GM23338 (cell line): Measurements from ENCODE around the gene ANP32E. TPM values are rescaled to one million over a fixed set of nuclear protein-coding genes. Genes with fewer than 3 reads are reported as not detected.

Experiments
- ATAC-seq: fragments of 200-7000 bp; cut with Tn5 transposase; 3 replicates; pipeline ENCODE4 v1.9.1; 2020
- DNase-seq: peaks from one replicate; pipeline ENCODE4 v3.0.0-alpha.2; 2015; ENCODE audit warnings: low spot score
- H2AFZ ChIP-seq: fragments of 200-600 bp; sonication (generic); 2 replicates; pipeline ENCODE4 v1.8.0; 2016; ENCODE audit warnings: antibody characterized with exemption, mild to moderate bottlenecking, moderate library complexity
- H3F3A ChIP-seq: fragments of 200-600 bp; sonication (generic); replicated peaks from 2 replicates; pipeline ENCODE4 v1.8.0; 2017; ENCODE audit warnings: antibody characterized with exemption, mixed run types, low read depth
- H3K27ac ChIP-seq: fragments of 200-600 bp; sonication (generic); 2 replicates; pipeline ENCODE4 v1.6.1; 2016; ENCODE audit warnings: low read depth
- H3K27me3 ChIP-seq: fragments of 200-600 bp; sonication (generic); 2 replicates; pipeline ENCODE4 v1.8.0; 2016; ENCODE audit warnings: mild to moderate bottlenecking, mixed run types, moderate library complexity; ENCODE audit not compliant: insufficient read depth
- H3K36me3 ChIP-seq: fragments of 200-600 bp; sonication (generic); 2 replicates; pipeline ENCODE4 v1.8.0; 2016; ENCODE audit warnings: mild to moderate bottlenecking; ENCODE audit not compliant: insufficient read depth
- H3K4me1 ChIP-seq: fragments of 200-600 bp; sonication (generic); 2 replicates; pipeline ENCODE4 v1.8.0; 2016; ENCODE audit warnings: mild to moderate bottlenecking, moderate library complexity; ENCODE audit not compliant: insufficient read depth
- H3K4me2 ChIP-seq: fragments of 200-600 bp; sonication (generic); 2 replicates; pipeline ENCODE4 v1.7.1; 2017; ENCODE audit warnings: mixed run types
- H3K4me3 ChIP-seq: fragments of 200-600 bp; sonication (generic); 2 replicates; pipeline ENCODE4 v1.6.1; 2016; ENCODE audit warnings: mixed run types
- H3K79me2 ChIP-seq: fragments of 200-600 bp; sonication (generic); replicated peaks from 2 replicates; pipeline ENCODE4 v1.8.0; 2017; ENCODE audit warnings: mild to moderate bottlenecking; ENCODE audit not compliant: insufficient read depth
- H3K9me2 ChIP-seq: fragments of 200-600 bp; sonication (generic); 2 replicates; pipeline ENCODE4 v1.8.0; 2017; ENCODE audit not compliant: insufficient read depth
- H4K20me1 ChIP-seq: fragments of 200-600 bp; sonication (generic); replicated peaks from 2 replicates; pipeline ENCODE4 v1.8.0; 2017; ENCODE audit warnings: mild to moderate bottlenecking; ENCODE audit not compliant: insufficient read depth
- H3K27ac Mint-ChIP-seq: 2 replicates; pipeline ENCODE4 v1.8.0; 2020; ENCODE audit warnings: inconsistent platforms, mild to moderate bottlenecking, moderate library complexity, mixed read lengths
- H3K27me3 Mint-ChIP-seq: 3 replicates; pipeline ENCODE4 v1.8.0; 2022; ENCODE audit warnings: low read depth, mild to moderate bottlenecking, moderate library complexity, mixed read lengths, inconsistent platforms; ENCODE audit not compliant: insufficient read depth, poor library complexity
- H3K36me3 Mint-ChIP-seq: 3 replicates; pipeline ENCODE4 v1.8.0; 2021; ENCODE audit warnings: low read depth, mild to moderate bottlenecking, inconsistent platforms, moderate library complexity, mixed read lengths
- H3K4me1 Mint-ChIP-seq: 3 replicates; pipeline ENCODE4 v1.8.0; 2020; ENCODE audit warnings: mild to moderate bottlenecking, inconsistent platforms, mixed read lengths
- H3K4me3 Mint-ChIP-seq: 3 replicates; pipeline ENCODE4 v1.8.0; 2021; ENCODE audit warnings: moderate library complexity, mild to moderate bottlenecking, inconsistent platforms, mixed read lengths
- H3K9me3 Mint-ChIP-seq: 3 replicates; pipeline ENCODE4 v1.8.0; 2020; ENCODE audit warnings: moderate library complexity, mild to moderate bottlenecking, inconsistent platforms, mixed read lengths
- CTCF ChIP-seq, 2 experiments: fragments of 200-600 bp in 1 of 2; sonication (generic) in 1 of 2; conservative IDR thresholded peaks; 2 replicates each; pipeline versions ENCODE4 v1.5.1 to v1.6.1; 2016 to 2017; ENCODE audit warnings: antibody characterized with exemption in 2 of 2, low read depth in 2 of 2, mild to moderate bottlenecking in 2 of 2, moderate library complexity in 1 of 2
- EZH2 ChIP-seq: fragments of 200-600 bp; sonication (generic); IDR thresholded peaks from one replicate; pipeline ENCODE4 v1.8.0; 2017; ENCODE audit warnings: antibody characterized with exemption, mild to moderate bottlenecking, low read depth; ENCODE audit not compliant: unreplicated experiment
- JUNB ChIP-seq: IDR thresholded peaks from one replicate; pipeline ENCODE4 v1.6.1; 2016; ENCODE audit warnings: antibody characterized with exemption; ENCODE audit not compliant: unreplicated experiment
- NANOG ChIP-seq: IDR thresholded peaks from 2 replicates; pipeline ENCODE4 v1.6.1; 2016; ENCODE audit warnings: antibody characterized with exemption, borderline replicate concordance
- REST ChIP-seq: IDR thresholded peaks from one replicate; pipeline ENCODE4 v1.6.1; 2018; ENCODE audit warnings: antibody characterized with exemption; ENCODE audit not compliant: unreplicated experiment
- STAT1 ChIP-seq: IDR thresholded peaks from one replicate; pipeline ENCODE4 v1.6.1; 2016; ENCODE audit warnings: antibody characterized with exemption; ENCODE audit not compliant: unreplicated experiment
- ZNF114 ChIP-seq: fragments of 250-450 bp; sonication (Bioruptor Pico); IDR thresholded peaks from 2 replicates; pipeline ENCODE4 v1.5.0; 2020; ENCODE audit warnings: mild to moderate bottlenecking, moderate library complexity
- ZNF331 ChIP-seq: fragments of 250-450 bp; sonication (Bioruptor Pico); IDR thresholded peaks from 2 replicates; pipeline ENCODE4 v1.5.0; 2020; ENCODE audit warnings: low read depth, mild to moderate bottlenecking, moderate library complexity
- ZNF462 ChIP-seq: fragments of 250-450 bp; sonication (Bioruptor Pico); IDR thresholded peaks from 2 replicates; pipeline ENCODE4 v1.5.0; 2020; ENCODE audit warnings: mild to moderate bottlenecking, moderate library complexity
- polyA plus RNA-seq: library from polyadenylated mRNA; unstranded; fragments of >200 nt; fragmentation: Nextera tagmentation; extraction: Ambion mirVana; gene quantifications from 2 replicates; pipeline ENCODE4 v1.2.1, GENCODE V29; 2016
- total RNA-seq: library from RNA; depleted of rRNA; stranded (reverse); fragments of >200 nt; shearing (Covaris generic); gene quantifications from 2 replicates; pipeline ENCODE4 v1.2.3, GENCODE V29; 2014

ANP32E gene
- total and polyA plus RNA-seq, 2 experiments from 2014 or later: 88.6 to 257 TPM

- Histone ChIP-seq H3K4me3 (peak overlapping the region; percentile 51; the same call in 1 of the 2 replicates), H3F3A (peaks cover 10% of the 10 kb centered on the region; the same call in 1 of the 2 replicates), H3K27me3 (no peaks in the 10 kb centered on the region), H2AFZ (no peak overlapping the region), H3K4me1 (peaks cover 31% of the 10 kb centered on the region), H3K79me2 (peaks cover 18% of the 10 kb centered on the region), H3K4me2 (no peak overlapping the region), H3K9me2 (no peaks in the 10 kb centered on the region), H4K20me1 (no peaks in the 10 kb centered on the region), H3K36me3 (peaks cover 5% of the 10 kb centered on the region; the same call in 1 of the 2 replicates), H3K27ac (0 out of 2 replicates have a peak overlapping the region, but pooled peaks have one; percentile 65)
- DNase-seq (no peak), ATAC-seq (no peak)
- H3K27ac Mint-ChIP-seq: peak overlapping the region; percentile 92
- H3K4me3 Mint-ChIP-seq: peak overlapping the region; percentile 70
- H3K9me3 Mint-ChIP-seq: no peaks in the 10 kb centered on the region; the same call in 1 of the 3 replicates
- peaks cover 20% of the 10 kb centered on the region for H3K36me3 Mint-ChIP-seq
- peaks cover 42% of the 10 kb centered on the region for H3K4me1 Mint-ChIP-seq
- no peak for TF ChIP-seq ZNF114 (CRISPR knock-in tag)
- no peak for TF ChIP-seq STAT1
- TF ChIP-seq EZH2: no peak
- TF ChIP-seq CTCF (conservative IDR thresholded peaks at IDR 0.05; ENCODE audit: low read depth in 2 of 2): no peak
- TF ChIP-seq ZNF331 (CRISPR knock-in tag): no peak
- peaks cover 30% of the 10 kb centered on the region for H3K27me3 Mint-ChIP-seq
Observed at GRCh38 chr1:150271291-150271959, 35.5 kb upstream of the ANP32E start.

- Mint-ChIP-seq H3K36me3 (peaks cover 40% of the 10 kb centered on the region), H3K4me1 (peaks cover 42% of the 10 kb centered on the region), H3K4me3 (peak overlapping the region; percentile 99), H3K27me3 (peaks cover 35% of the 10 kb centered on the region), H3K27ac (peak overlapping the region; percentile 98), H3K9me3 (no peaks in the 10 kb centered on the region; the same call in 1 of the 3 replicates)
- Histone ChIP-seq H3K27ac (peak overlapping the region; percentile 90), H3K4me3 (peak overlapping the region; percentile 87), H4K20me1 (no peaks in the 10 kb centered on the region), H2AFZ (no peak overlapping the region), H3K79me2 (peaks cover 18% of the 10 kb centered on the region), H3K9me2 (no peaks in the 10 kb centered on the region), H3K27me3 (no peaks in the 10 kb centered on the region), H3K4me1 (peaks cover 31% of the 10 kb centered on the region), H3K36me3 (peaks cover 12% of the 10 kb centered on the region; the same call in 1 of the 2 replicates), H3K4me2 (peak overlapping the region; percentile 63), H3F3A (peaks cover 17% of the 10 kb centered on the region; the same call in 1 of the 2 replicates)
- no peak for ATAC-seq
- no peak for DNase-seq
- no peak for TF ChIP-seq REST
- no peak for TF ChIP-seq STAT1
- TF ChIP-seq NANOG: no peak
- no peak for TF ChIP-seq EZH2
- TF ChIP-seq ZNF114 (CRISPR knock-in tag): no peak
- no peak for TF ChIP-seq JUNB
- TF ChIP-seq ZNF462 (CRISPR knock-in tag): no peak
Observed at GRCh38 chr1:150269451-150269850, 33.5 kb upstream of the ANP32E start.
